Spleen (tissue), 11 donors: Measurements from ENCODE around the gene SRI. TPM values are rescaled to one million over a fixed set of nuclear protein-coding genes. Genes with fewer than 3 reads are reported as not detected.

ENCODE experiments used
- DNase-seq: peaks from one replicate; pipeline ENCODE4 v3.0.0-alpha.2; 2020
- H3K27ac ChIP-seq, 8 donors: fragments of 200-600 bp; sonication (generic) in 7 of 8; 1 replicate in 4 of 8; 2 replicates in 4 of 8; pipeline versions ENCODE4 v1.5.0 to v1.8.0; 2016 to 2021; ENCODE audit warnings: inconsistent platforms in 4 of 8, mild to moderate bottlenecking in 4 of 8, moderate library complexity in 1 of 8
- H3K27me3 ChIP-seq, 7 donors: fragments of 200-600 bp; sonication (generic) in 6 of 7; replicated peaks in 1 of 7; 1 replicate in 4 of 7; 2 replicates in 3 of 7; pipeline versions ENCODE4 v1.5.0 to v1.8.0; 2016 to 2021; ENCODE audit warnings: inconsistent platforms in 3 of 7, mild to moderate bottlenecking in 1 of 7
- H3K36me3 ChIP-seq, 6 donors: fragments of 200-600 bp; sonication (generic) in 5 of 6; 1 replicate in 4 of 6; 2 replicates in 2 of 6; pipeline versions ENCODE4 v1.5.0 to v1.8.0; 2016 to 2021; ENCODE audit warnings: inconsistent platforms in 2 of 6
- H3K4me1 ChIP-seq, 6 donors: fragments of 200-600 bp; sonication (generic) in 5 of 6; 1 replicate in 3 of 6; 2 replicates in 3 of 6; pipeline versions ENCODE4 v1.5.0 to v1.8.0; 2016 to 2021; ENCODE audit warnings: inconsistent platforms in 3 of 6
- H3K4me3 ChIP-seq, 8 donors: fragments of 200-600 bp; sonication (generic) in 7 of 8; 1 replicate in 4 of 8; 2 replicates in 4 of 8; pipeline versions ENCODE4 v1.5.0 to v1.8.0; 2016 to 2021; ENCODE audit warnings: inconsistent platforms in 4 of 8, mild to moderate bottlenecking in 4 of 8, moderate library complexity in 2 of 8
- H3K9me3 ChIP-seq, 8 donors: fragments of 200-600 bp; sonication (generic) in 7 of 8; 1 replicate in 4 of 8; 2 replicates in 4 of 8; pipeline versions ENCODE4 v1.5.0 to v1.8.0; 2016 to 2021; ENCODE audit warnings: inconsistent platforms in 4 of 8
- CTCF ChIP-seq, 11 experiments: fragments of 200-600 bp in 7 of 11; fragments of 450-650 bp in 4 of 11; sonication (generic) in 4 of 11; IDR thresholded peaks in 8 of 11; conservative IDR thresholded peaks in 3 of 11; 1 replicate in 7 of 11; 2 replicates in 4 of 11; pipeline versions ENCODE4 v1.4.0 to v1.8.0; 2016 to 2021; ENCODE audit warnings: antibody characterized with exemption in 11 of 11, inconsistent platforms in 4 of 11, mild to moderate bottlenecking in 1 of 11
- POLR2A ChIP-seq, 3 donors: fragments of 450-650 bp; IDR thresholded peaks; one replicate each; pipeline ENCODE4 v1.5.1; 2017; ENCODE audit warnings: antibody characterized with exemption in 3 of 3, mild to moderate bottlenecking in 1 of 3
- POLR2AphosphoS5 ChIP-seq, 3 donors: sonication (generic); formaldehyde crosslinking; IDR thresholded peaks; one replicate each; pipeline ENCODE4 v1.5.1; 2017; ENCODE audit warnings: antibody characterized with exemption in 3 of 3
- WGBS, 5 donors: extraction: QIAGEN DNeasy Blood & Tissue Kit in 3 of 5; methylation state at CpG; one replicate each; pipeline versions ENCODE4 v1.1.5 to v1.1.7; 2013 to 2018; 5-methylcytosine and 5-hydroxymethylcytosine counted together
- intact Hi-C: fragments of 100-400 bp; cut with DNase I; formaldehyde crosslinking; loops from one replicate; pipeline ENCODE4 v1.15.0; 2023; ENCODE audit warnings: low total_unique reads
- polyA plus RNA-seq, 3 donors: library from polyadenylated mRNA; stranded (reverse); fragments of 200-250 nt; gene quantifications; one replicate each; pipeline ENCODE4 v1.2.1, GENCODE V29; 2013
- total RNA-seq, 7 donors: library from RNA; depleted of rRNA in 3 of 7; stranded (reverse); fragments of >200 nt in 3 of 7; fragmentation: NEBNext Ultra II Directional in 4 of 7; extraction: Animal tissue kit (Norgen Biotek cat#: 25700) in 4 of 7; gene quantifications; one replicate each; pipeline versions ENCODE4 v1.1.0 to v1.2.1, GENCODE V29; 2016 to 2021
- donor health status: healthy with polysubstance abuse.
- donor health status: DM: no; HTN: no; CAD: no; lungs with moderate emphysema.
- donor health status: DM: no; HTN: no; CAD: no.
- donor health status: Bipolar disorder and iron deficiency.
- donor health status: healthy.
- donor health status: DM: no; HTN: no; CAD: no.
- donor health status: DM: yes; HTN: yes; CAD: no.

Gene SRI
- total and polyA plus RNA-seq, 10 donors = 48.4 to 88.3 (median 63.1) TPM

DNA sequence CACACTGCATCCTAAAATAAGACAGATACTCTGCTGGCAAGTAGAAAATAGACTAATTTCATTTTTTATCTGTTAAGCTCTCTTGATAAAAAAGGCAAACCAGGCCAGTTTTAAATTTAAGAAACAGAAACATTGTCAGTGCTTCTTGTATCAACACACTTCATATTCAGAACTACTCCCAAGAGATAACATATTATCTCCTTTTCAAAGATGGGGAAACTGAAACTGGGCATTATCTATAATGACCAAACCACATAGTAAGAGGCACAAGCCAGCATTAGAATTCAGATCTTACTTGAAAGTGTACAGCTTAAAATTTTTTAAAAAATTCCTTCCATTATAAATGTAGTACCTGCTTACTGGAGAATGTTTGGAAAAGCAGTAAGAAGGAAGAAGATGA lies 14.7 kb downstream of the SRI start:
- no peak for DNase-seq
- Histone ChIP-seq H3K4me3 (no peak overlapping the region), H3K36me3 (peaks cover 4 to 95% (median 69%) of the 10 kb centered on the region in 6 donors), H3K4me1 (no peaks in the 10 kb centered on the region), H3K27me3 (no peaks in the 10 kb centered on the region), H3K27ac (no peak overlapping the region), H3K9me3 (no peaks in the 10 kb centered on the region)
- TF ChIP-seq POLR2A (IDR thresholded peaks at IDR 0.05) (no peak), CTCF (IDR thresholded peaks at IDR 0.05 in 8 of 11, conservative IDR thresholded peaks at IDR 0.05 in 3 of 11) (no peak), POLR2AphosphoS5 (IDR thresholded peaks at IDR 0.05) (no peak)
- intact Hi-C loops = no loop called here

- no peak overlapping the region for H3K27ac ChIP-seq
- H3K4me3 ChIP-seq = no peak overlapping the region
- TF ChIP-seq CTCF (IDR thresholded peaks at IDR 0.05 in 8 of 11, conservative IDR thresholded peaks at IDR 0.05 in 3 of 11) (no peak), POLR2AphosphoS5 (IDR thresholded peaks at IDR 0.05) (no peak), POLR2A (IDR thresholded peaks at IDR 0.05) (no peak)
- DNase-seq = no peak
- no peaks in the 10 kb centered on the region for H3K4me1 ChIP-seq
- 90 to 95% (median 91%) methylated on average over 3 of the region's 3 CpGs for WGBS, 5 donors
- intact Hi-C loops = no loop called here
- H3K27me3 ChIP-seq = no peaks in the 10 kb centered on the region
- H3K9me3 ChIP-seq = no peaks in the 10 kb centered on the region
- peaks cover 4 to 90% (median 64%) of the 10 kb centered on the region in 6 donors for H3K36me3 ChIP-seq
These were observed 15.2 kb downstream of the SRI start for GRCh38 chr7:88204525-88205110.

DNA sequence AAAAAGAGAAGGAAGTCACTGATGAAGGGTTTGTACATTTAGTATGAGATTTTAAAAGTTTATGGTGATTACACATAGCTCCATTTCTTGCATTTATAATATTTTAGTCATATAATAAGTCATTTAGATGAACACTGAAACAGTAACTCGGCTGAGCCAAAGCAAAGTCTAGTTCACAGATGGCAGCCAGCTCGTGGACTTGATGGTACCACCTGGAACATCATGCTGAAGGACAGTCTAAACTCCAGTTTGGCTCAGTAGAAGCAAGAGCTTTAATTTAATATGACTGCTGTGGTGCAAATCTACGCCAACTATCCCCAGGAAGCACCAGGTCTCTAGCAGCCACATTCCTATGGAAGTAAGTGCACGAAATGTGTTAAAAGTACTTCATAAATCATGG lies 16.4 kb downstream of the SRI start:
- no peaks in the 10 kb centered on the region for H3K27me3 ChIP-seq
- H3K4me3 ChIP-seq = no peak overlapping the region
- intact Hi-C loops = no loop called here
- DNase-seq = no peak
- no peaks in the 10 kb centered on the region for H3K4me1 ChIP-seq
- H3K27ac ChIP-seq = no peak overlapping the region
- H3K9me3 ChIP-seq = no peaks in the 10 kb centered on the region
- peaks cover 4 to 77% (median 52%) of the 10 kb centered on the region in 6 donors for H3K36me3 ChIP-seq
- 94 to 97% (median 96%) methylated on average over 4 of the region's 4 CpGs for WGBS, 5 donors
- TF ChIP-seq CTCF (IDR thresholded peaks at IDR 0.05 in 8 of 11, conservative IDR thresholded peaks at IDR 0.05 in 3 of 11) = no peak
- TF ChIP-seq POLR2A (IDR thresholded peaks at IDR 0.05) = no peak
- TF ChIP-seq POLR2AphosphoS5 (IDR thresholded peaks at IDR 0.05) = no peak

DNA sequence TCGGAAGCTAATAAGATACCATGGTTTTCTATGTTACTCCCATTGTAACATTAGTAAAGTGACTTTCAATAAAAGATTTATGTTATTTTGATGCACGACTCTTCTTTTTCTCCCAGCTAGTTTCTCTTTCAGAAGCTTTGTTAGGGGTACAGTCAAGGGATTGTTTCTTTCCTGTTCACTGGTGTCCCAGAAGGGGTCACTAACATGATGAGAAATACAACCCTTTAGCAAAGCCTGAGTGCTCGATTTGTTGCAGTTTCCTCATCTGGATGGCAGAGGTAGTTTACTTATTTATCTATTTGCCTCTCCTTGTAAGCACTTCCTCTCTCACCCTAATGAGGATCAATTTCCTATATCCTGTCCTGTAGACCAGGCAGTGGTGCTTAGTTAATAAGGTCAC lies 17.0 kb downstream of the SRI start:
- no peaks in the 10 kb centered on the region for H3K27me3 ChIP-seq
- no peak overlapping the region for H3K27ac ChIP-seq

More for the DNA sequence above, 17.0 kb downstream of the SRI start:
- intact Hi-C loops = no loop called here
- 79 to 91% (median 82%) methylated on average over 3 of the region's 3 CpGs for WGBS, 5 donors
- DNase-seq = no peak
- peaks cover 4 to 71% (median 47%) of the 10 kb centered on the region in 6 donors for H3K36me3 ChIP-seq
- no peaks in the 10 kb centered on the region for H3K9me3 ChIP-seq
- H3K4me3 ChIP-seq = no peak overlapping the region
- no peaks in the 10 kb centered on the region for H3K4me1 ChIP-seq
- TF ChIP-seq CTCF (IDR thresholded peaks at IDR 0.05 in 8 of 11, conservative IDR thresholded peaks at IDR 0.05 in 3 of 11) (no peak), POLR2AphosphoS5 (IDR thresholded peaks at IDR 0.05) (no peak), POLR2A (IDR thresholded peaks at IDR 0.05) (no peak)
